ENCODE measurements around the gene UBALD2. TPM values are rescaled to one million over a fixed set of nuclear protein-coding genes. Genes with fewer than 3 reads are reported as not detected.
"Not testable (repeated sequence)": the region's sequence is repeated elsewhere in the genome, so short reads cannot be mapped to it uniquely, and the experiment has no call there.

The UBALD2 gene
- total RNA-seq, 1 donor from 2014 or later: 38.4 TPM

DNA sequence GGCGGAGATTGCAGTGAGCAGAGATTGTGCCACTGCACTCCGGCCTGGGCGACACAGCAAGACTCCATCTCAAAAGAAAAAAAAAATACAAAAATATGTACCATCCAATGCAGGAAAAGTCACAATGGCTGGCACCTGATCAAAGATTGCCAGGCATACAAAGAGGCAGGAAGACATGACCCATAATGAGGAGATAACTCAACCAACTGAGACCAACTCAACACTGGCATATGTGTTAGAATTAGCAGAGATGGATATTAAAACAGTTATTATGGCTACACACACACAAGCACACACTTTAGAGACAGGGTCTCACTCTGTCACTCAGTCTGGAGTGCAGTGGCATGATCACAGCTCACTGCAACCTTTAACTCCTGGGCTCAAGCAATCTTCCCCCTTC, 32.3 kb downstream of the UBALD2 start:
- ATAC-seq (no peak), DNase-seq (ENCODE audit: low spot score) (no peak)
- intact Hi-C loops (cut with DNase I): no loop called here

DNA sequence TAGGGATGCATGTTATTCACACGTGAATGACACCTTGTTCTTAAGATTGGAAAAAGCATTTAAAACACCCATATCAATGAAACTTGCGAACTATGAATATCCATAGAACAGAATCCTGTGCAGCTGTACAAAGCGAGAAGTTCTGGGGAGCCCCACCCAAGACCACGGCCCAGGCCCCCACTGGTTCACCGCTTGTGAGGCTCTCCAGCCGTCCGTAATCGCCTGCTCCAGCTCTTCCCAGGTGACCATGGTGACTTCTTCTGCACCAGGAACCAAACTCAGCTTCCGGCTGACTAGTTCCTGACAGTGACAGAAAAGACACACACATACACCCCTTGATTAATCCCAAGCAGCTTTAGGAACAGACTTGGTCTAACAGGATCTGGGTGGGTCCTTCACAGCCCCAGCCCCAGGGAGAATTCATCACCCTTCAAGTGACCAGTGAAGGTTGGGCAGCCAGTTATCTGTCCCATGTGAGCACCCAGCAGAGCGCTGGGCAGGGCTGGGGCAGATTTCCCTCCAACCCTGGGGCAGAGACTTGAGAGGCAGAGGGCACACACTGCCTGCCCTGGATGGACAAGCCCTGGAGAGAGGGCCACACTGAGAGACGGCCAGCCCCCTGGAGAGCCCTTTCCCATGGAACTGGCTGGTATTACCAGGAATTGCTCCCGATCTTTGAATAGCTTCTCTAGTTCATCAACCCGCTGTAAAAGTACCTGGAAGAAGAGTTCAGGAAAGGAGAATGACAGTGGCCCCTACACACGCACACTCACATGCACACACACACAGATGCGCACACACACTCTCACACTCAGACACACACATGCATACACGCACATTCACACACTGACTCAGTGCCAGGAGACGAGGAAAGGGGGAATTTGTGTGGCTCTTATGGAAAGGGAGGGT, 39.3 kb downstream of the UBALD2 start:
- intact Hi-C loops (cut with DNase I): no loop called here
- no peak for ATAC-seq
- no peak for DNase-seq (ENCODE audit: low spot score)

DNA sequence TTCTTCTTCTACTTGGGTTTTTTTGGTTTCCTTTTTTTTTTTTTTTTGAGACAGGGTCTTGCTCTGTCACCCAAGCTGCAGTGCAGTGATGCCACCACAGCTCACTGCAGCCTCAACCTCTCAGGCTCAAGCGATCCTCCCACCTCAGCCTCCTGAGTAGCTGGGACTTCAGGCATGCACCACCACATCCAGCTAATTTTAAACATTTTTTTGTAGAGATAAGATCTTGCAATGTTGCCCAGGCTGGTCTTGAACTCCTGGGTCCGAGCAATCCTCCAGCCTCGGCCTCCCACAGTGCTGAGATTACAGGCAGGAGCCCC, 39.9 kb downstream of the UBALD2 start:
- DNase-seq (ENCODE audit: low spot score); intact Hi-C loops (cut with DNase I); ATAC-seq: not testable (repeated sequence)

DNA sequence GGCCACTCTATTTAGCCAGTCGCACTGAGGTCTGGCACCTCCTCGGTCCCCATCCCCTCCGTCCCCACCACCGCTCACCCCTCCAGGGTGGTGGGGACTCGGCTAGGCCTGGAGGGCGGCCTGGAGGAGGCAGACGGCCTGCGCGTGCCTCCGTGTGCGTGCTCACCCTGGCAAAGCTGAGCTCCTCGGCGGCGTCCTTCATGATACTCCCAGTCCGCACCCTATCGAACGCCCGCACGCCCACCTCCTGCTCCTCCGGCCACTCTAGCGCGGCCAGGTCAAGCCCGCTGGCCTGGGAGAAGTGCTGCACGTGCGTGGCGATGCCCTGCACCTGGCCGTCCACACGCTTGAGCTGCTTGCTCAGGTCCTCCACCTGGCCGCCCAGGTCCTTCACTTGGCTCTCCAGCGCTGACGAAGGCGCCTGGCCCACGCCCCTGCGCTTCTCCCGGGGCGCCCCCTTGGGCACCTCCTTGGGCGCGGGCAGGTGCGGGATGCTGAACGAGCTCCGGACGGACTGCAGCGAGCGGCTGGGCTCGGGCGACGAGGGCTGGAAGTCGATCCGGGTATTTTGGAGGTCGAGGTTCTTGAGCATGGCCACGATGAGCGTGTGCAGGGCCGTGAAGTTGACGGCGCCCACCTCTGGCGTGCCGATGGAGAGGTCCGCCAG, 42.3 kb downstream of the UBALD2 start:
- intact Hi-C loops (cut with DNase I): no loop called here
- DNase-seq (ENCODE audit: low spot score): no peak
- ATAC-seq: peak; percentile 11

DNA sequence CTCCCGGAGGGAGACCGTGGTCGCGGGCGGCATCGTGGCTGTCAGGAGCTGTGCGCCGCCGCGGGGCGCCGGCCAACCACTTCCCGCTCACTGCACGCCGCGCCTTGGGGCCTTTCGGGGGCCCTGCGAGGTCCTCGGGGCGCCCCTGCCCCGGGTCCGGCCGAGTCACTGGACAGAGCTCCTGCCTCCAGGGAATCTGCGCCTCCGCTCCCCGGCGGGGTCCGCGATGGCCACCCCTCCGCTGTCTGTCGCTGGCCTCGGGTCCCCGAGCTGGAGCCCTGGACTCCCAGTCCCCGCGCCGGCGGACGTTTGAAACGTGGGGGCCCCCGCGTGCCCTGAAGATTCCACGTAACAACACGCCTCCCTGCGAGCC, 42.8 kb downstream of the UBALD2 start, which contains the start of gene QRICH2:
TSS of gene QRICH2 (minus strand) at position 311 of the 373 bp plus-strand sequence. CDS start at position 33, 278 bp downstream.
- no peak for DNase-seq (ENCODE audit: low spot score)
- no peak for ATAC-seq
- intact Hi-C loops (cut with DNase I): no loop called here

DNA sequence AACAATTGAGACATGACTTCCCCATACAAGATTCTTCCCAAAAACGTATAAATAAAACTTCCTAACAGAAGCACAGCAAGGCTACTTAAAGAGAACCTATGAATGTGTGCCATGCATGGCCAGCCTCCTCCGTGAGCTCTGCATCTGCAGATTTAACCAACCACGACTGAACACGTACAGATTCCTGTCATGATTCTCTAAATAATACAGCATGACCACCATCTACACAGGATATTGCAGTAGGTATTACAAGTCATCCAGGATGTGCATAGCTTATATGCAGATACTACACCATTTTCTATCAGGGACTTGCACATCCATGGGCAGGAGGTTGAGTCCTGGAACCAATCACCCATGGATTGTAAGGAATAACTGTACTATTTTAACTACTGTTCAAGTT, 44.3 kb downstream of the UBALD2 start:
- DNase-seq (ENCODE audit: low spot score): no peak
- intact Hi-C loops (cut with DNase I): no loop called here
- ATAC-seq: no peak

DNA sequence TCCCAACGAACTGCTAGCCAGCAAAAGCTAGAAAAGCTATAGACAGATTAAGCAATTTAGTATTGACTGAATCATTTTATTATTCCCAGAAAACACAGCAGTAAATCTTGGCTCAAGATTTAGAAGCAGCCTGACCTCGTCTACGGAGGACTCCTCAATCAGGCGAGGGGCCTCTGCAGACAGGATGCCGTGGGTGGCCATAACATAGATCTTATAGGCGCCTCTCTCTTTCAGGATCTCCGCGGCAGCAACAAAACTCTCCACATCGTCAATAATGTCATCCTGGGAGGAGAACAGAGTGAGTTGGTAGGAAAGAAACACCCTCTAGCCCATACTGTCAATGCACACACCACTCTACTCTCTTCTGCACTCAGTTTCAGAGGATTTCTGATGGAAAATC, 47.6 kb downstream of the UBALD2 start:
- ATAC-seq: no peak
- DNase-seq (ENCODE audit: low spot score): no peak
- intact Hi-C loops (cut with DNase I): no loop called here

DNA sequence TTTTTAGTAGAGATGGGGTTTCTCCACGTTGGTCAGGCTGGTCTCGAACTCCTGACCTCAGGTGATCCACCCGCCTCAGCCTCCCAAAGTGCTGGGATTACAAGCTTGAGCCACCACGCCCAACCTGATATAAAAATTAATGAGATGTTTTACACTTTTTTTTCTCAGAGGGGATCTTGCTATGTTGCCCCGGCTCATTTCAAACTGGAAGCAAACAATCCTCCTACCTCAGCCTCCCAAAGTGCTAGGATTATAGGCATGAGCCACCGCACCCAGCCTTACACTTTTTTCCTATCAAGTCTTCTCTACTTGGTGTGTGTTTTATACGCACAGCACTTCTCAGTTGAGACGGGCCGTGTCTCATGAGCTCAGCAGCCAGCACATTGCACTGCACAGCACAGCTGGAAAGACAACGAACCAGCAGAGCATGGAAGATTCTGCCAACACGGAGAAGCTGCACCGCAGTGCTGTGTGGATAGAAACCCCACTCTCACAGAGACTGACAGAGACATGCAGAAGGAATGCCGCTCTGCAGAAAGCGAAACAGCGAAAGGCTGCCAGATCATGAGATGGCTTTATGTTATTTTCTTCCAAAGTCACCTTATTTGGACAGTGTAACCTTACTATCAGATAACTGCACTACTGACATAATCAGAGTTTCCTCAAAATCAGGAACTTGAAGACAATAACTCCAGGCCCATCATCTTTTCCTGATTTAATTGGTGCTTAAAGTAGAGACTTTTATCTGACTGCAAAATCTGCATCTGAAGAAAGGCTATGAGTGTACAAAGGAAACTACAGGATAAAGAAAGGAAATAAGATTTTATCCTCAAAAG, 49.5 kb downstream of the UBALD2 start:
- ATAC-seq (no peak), DNase-seq (ENCODE audit: low spot score) (no peak)
- intact Hi-C loops (cut with DNase I): no loop called here

DNA sequence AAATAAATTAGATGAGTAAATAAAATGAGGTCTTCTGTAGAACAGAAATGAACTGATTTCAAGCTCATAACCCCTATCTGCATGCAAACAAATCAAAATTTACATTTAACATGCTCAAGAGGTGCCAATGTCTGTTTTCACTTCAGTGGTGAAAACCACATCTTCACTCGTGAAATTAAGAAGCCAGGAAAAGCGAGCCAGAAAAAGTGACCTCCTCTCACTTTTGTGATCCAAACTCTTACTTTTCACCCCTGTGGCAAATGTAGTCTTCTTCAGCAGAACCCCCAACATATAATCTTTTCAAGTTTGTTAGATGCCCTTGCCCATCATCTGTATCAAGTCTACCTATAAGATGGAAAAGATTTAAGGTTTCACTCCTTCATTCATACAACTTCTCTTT, 52.4 kb downstream of the UBALD2 start:
- ATAC-seq (no peak), DNase-seq (ENCODE audit: low spot score) (no peak)
- intact Hi-C loops (cut with DNase I): no loop called here

DNA sequence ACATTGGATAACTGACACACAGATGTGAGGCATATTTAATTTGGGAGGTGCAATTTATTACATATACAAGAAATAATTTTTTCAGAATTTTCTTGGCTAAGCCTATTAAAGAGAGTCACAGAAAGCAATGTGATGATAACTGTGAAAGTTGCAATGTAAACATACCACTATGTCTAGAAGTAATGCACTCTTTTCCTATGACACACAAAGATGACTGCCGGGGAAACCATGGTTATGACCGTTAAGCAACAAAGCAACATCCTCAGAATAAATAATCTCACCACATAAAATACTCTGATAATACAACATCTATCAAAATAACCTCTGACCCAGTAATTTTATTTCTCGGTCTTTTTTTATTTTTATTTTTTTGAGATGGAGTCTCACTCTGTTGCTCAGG, 53.4 kb downstream of the UBALD2 start:
- intact Hi-C loops (cut with DNase I): no loop called here
- ATAC-seq: no peak
- no peak for DNase-seq (ENCODE audit: low spot score)

Other genes starting within 250 kb of the UBALD2 start
- gene EVPL, start 238.0 kb upstream of the UBALD2 start, total RNA-seq: 1.2 TPM
- 65.1 TPM for gene SRP68, start 192.8 kb upstream of the UBALD2 start, total RNA-seq
- gene GALR2, start 190.6 kb upstream of the UBALD2 start, total RNA-seq: not detected
- not detected for gene ZACN, start 186.2 kb upstream of the UBALD2 start, total RNA-seq
- 125 TPM for gene EXOC7, start 161.6 kb upstream of the UBALD2 start, total RNA-seq
- gene FOXJ1, start 124.1 kb upstream of the UBALD2 start, total RNA-seq: 0.40 TPM
- 15.8 TPM for gene RNF157, start 24.9 kb upstream of the UBALD2 start, total RNA-seq
- gene QRICH2, start 42.9 kb downstream of the UBALD2 start, total RNA-seq: 4.1 TPM
- 74.3 TPM for gene PRPSAP1, start 88.6 kb downstream of the UBALD2 start, total RNA-seq
- gene SPHK1, start 119.3 kb downstream of the UBALD2 start, total RNA-seq: 19.4 TPM
- 27.1 TPM for gene UBE2O, start 187.8 kb downstream of the UBALD2 start, total RNA-seq
- gene AANAT, start 202.3 kb downstream of the UBALD2 start, total RNA-seq: not detected
- 37.9 TPM for gene RHBDF2, start 236.1 kb downstream of the UBALD2 start, total RNA-seq

All from sciatic nerve (tissue), 2 donors.